Fibroblast of skin of back (primary cell): ENCODE data around the gene PDF.

Experiments
- DNase-seq: peaks from one replicate; pipeline ENCODE4 v3.0.0-alpha.2; 2013

Gene PDF

DNA sequence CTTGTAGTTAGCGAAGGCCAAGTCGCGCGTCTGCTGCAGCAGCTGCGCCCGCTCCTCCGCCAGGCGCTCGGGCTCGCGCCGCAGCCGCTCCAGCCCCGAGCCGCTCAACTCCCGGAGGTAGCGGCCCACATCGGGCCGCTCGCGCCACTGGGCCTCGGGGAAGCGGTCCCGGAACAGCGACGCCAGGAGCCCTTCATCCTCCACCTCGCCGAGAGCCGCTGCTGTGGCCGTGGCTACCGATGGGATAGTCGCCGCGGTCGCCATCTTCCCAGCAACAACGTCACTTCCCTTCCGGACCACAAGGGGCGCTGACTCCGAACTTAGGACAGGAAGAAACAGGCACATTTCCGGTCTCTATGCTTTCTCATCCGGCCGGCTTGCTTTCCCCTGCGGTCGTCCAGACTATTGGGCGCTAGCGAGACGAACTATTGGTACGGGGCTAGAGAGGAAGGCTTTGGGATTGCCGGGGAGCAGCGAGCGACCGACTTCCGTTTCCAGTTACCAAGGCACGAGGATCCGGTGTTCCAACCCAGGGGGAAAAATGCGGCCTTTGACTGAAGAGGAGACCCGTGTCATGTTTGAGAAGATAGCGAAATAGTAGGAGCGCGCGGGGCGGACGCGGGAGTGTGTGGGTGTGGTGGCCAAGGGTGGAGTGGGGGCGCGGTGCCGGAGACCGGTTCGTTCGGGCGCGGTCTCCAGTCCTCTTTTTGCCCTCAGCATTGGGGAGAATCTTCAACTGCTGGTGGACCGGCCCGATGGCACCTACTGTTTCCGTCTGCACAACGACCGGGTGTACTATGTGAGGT lies 9.1 kb upstream of the PDF start, which contains the start of the genes COG8 and NIP7:
Gene COG8, minus strand, starts transcription at position 276 of the 806 bp plus-strand sequence. Its CDS starts 12 bp downstream, at position 264.
Gene NIP7, plus strand, starts transcription at position 484 of the 806 bp plus-strand sequence. Its CDS starts 58 bp downstream, at position 542.
- peak; percentile 99 for DNase-seq

GRCh38 chr16:69338557-69339288 lies 8.3 kb upstream of the PDF start:
- no peak for DNase-seq

DNA sequence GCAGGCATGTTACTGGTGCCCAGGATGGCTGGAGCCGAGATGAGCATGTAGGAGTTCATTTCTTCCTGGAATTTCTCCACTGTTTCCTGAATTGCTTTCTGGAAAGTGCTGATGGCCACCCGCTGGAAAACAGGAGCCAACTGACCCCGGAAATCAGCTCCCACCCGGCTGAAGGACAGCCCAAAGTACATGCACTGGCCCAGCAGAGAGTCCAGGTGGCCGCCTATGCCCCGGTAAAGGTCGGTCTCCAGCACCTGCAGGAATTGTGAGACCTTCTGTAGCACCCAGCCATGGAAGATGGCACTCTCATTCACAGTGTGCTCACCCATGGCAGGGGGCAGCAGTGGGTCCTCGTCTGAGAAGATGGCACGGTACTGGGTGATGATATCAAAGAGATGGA lies 4.3 kb upstream of the PDF start:
- no peak for DNase-seq

GRCh38 chr16:69329369-69330285 lies 761 bp downstream of the PDF start:
- peak; percentile 12 for DNase-seq

GRCh38 chr16:69328854-69329316 lies 1.5 kb downstream of the PDF start:
- peak; percentile 18 for DNase-seq

- DNase-seq, result no peak
Observed at GRCh38 chr16:69327585-69328310, 2.6 kb downstream of the PDF start.

DNA sequence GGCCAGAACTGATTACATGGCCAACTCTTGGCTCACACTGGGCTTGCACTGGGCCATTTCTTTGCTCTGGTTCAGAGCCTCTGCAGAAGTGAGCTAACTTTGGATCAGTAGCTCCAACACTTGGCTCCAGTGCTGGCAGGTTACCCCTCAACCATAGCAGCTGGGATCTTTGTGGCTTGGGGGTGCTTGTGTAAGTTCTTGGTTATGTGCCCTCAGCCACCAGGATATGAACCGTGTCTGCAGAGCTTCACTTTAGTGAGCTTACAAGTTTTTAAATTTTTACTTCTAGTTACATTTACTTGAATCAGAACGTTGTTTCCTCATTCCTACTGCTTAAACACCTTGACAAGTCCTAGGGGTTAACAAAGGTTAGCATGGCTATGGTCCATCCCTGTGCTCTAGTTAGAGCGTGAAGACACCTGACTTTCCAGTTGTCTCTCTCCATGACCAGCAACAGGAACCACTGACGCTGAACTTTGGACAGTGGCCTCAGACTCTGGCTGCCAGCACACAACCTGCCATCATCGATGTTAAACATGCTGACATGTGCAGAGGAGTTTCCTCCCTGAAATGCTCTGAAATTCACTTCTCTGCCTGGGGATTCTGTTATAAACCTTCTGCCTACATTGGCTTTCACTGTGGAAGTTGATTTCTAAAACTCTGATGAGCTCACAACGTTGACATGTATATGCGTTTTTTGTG lies 4.1 kb downstream of the PDF start:
- DNase-seq, result no peak

- no peak for DNase-seq
Observed at GRCh38 chr16:69325784-69326171, 4.6 kb downstream of the PDF start.

DNA sequence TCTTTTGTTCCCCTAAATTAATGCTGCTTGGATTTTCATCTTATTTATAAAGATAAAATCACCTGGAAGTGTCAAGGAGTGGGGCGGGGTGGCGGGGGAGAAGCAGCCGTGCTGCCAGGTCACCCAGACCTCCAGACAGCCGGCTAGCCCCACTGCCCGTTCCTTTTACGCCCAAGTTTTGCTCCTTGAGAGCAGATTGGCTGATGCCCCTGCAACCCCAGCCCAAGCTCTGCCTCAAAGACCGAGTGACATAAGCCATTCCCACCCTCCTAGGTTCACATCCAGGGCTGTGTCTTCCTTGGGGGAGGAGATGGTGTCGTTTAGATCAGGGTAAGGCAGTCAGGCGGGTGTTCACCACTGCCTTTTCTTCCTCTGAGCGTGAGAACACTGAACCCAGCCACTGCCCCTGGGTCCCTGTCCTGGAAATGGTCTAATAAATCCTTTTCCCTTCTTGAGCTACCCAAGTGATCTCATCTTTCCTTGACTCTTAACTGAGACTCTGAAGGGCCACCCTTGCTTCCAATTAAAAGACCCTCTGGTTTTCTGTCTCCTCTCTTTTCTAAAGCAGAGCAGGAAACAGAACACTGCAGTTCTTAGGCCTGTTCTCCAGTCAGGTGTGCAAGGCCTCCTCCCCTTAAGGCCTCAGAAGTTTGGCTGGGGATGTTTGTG lies 5.7 kb downstream of the PDF start:
- no peak for DNase-seq

DNA sequence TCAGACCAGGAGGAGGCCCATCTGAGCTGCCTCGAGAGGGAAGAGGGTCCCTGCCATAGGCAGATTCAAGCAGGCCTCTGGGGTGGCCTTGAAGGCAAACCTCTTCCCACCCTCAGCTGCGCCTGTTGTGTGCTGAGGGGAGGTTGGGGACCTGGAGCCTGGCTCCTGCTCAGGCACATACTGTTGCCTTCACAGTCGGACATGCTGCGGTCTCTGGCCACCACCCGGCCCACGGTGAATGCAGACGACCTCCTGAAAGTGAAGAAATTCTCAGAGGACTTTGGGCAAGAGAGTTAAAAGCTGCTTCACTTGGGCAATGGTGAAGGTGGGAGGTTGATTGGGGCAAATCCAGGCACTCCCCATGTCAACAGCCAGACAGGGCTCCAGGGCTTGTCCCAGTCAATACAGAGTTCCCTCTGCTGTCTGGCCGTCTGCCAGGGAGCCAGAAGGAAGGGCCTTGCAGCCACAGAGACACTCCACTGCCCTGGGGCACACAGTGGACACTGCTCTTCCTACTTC lies 6.3 kb downstream of the PDF start:
- no peak for DNase-seq

DNA sequence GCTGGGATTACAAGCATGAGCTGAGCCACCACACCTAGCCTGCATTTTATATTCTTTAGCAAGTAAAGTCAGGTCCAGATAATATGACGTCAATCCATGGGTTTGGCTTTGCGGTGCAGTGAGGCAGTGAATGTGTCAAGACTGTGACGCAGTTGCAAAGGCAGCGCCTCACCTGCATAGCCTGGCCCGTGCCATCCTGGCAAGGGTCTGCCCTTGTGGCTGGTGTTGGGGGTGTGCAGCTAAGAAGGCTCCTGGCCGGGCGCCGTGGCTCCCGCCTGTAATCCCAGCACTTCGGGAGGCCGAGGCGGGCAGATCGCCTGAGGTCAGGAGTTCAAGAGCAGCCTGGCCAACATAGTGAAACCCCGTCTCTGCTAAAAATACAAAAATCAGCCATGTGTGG lies 7.0 kb downstream of the PDF start:
- no peak for DNase-seq

DNA sequence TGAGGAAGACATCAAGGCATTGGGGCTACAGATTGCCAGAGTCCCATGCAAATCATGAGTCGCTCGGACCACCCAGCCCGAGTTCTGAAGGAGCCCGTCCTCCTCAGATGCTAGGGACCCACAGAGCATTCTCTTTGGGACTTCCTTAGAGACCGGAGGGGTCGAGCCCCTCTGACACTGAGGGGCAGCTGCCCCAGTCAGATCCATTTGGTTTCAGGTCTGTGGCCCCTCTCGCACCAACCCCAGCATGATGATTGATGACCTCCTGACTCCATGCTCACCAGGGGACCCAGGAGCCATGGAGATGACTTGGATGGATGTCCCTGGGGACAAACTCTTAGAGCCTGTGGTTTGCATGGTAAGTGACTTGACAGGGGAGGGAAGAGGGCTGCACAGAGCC lies 8.0 kb downstream of the PDF start:
- DNase-seq, result no peak

DNA sequence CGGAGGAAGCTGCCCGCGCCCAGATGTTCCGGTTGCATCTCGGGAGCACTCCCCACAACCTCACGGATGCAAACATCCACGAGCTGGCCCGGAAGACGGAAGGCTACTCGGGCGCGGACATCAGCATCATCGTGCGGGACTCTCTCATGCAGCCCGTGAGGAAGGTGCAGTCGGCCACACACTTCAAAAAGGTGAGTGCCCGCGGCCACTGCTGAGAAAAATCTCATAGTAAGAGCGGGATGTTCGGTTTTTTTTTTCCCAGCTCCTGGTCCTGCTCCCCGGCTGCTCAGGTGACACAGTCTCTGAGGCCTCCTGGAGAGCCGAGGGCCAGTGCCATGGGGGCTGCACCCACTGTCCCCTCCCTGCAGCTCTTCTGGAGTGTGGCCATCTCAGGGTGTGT lies 9.3 kb downstream of the PDF start:
- DNase-seq, result no peak

DNA sequence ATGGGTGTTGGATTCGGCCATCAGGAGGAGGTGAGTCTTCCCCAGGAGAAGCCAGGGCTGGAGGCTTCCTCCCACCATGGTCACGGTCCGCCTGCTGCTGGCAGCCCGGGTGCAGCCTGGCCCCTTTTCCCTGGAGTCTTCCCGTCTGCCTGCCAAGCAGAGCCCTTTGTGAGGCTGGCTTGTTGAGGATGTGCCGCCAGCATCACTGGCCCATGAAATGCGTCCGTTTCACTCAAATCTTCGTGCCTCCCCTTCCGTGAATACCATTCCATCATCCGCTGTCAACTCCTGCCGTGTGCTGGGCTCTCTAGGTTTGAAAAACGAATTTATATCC lies 9.7 kb downstream of the PDF start:
- DNase-seq, result no peak

DNA sequence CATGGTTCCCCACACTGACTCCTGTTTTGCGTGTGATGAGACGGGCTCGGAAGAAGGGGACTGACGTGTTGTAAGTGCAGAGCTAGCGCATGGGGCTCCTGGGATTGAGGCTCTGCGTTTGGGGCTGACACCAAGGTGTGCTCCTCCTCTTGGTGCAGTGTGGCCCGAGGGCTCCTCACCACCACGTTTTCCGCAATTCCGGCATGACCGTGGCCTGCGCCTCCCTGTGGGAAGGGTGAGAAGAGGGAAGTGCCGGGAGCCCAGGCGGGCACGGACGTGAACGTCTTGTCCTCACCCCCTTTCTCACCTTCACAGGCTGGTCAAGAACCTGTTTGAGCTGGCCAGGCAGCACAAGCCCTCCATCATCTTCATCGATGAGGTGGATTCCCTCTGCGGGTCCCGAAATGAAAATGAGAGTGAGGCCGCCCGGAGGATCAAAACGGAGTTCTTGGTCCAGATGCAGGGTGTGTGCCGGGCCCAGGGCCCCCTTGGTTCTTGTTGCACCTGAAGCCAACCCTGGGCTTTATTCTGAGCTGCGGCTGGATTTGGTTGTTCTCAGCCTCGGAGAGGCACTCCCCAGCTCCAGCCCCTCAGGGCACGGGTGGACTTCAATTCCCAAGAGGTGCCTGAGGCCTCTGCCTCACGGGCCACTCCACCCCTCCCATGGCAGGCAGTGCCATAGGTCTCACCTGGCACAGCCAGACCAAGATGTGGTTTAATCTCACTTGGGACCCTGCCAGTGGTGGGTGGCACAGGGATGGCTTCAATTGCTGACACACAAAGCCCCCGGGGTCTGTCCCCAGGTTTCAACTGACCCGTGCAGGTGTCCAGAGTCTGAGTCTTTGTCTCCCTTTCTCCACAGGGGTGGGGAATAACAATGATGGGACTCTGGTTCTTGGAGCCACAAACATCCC lies 10.3 kb downstream of the PDF start:
- DNase-seq, result no peak

GRCh38 chr16:69319381-69319780 lies 11.0 kb downstream of the PDF start:
- DNase-seq, result no peak

GRCh38 chr16:69318911-69319289 lies 11.5 kb downstream of the PDF start:
- DNase-seq, result no peak

GRCh38 chr16:69318177-69318910 lies 12.0 kb downstream of the PDF start:
- DNase-seq, result no peak

DNA sequence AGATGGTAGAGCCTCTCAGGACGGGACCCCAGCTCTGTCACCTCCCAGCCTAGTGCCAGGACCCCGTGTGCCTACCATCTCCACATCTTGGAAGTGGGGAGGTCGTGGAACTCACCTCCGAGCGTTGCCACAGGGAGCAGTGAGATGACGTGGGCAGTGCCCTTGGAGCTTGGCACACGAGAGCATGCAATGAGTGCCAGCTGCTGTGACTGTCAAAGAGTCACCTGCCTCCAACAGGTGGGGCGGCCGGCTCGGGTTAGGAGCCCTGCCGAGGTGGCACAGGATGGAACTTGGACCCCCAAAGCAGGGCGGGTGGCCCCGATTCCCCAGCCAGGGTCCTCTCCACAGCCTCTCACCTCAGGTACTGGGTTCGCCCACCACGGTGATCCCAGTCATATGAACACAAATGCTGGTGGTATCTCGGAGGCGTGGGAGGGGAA lies 13.8 kb downstream of the PDF start:
- no peak for DNase-seq
